PC-9 (cell line): ENCODE results near the gene ZDHHC14. TPM values are rescaled to one million over a fixed set of nuclear protein-coding genes. Genes with fewer than 3 reads are reported as not detected.

ENCODE experiments used
- BruUV-seq: library from RNA; stranded (reverse); fragments of 400-500 nt; replicated peaks from 2 replicates; lab custom pipeline; 2021; lab: Mats Ljungman, UMichigan
- CTCF ChIA-PET: fragments of 300-600 bp; sonication (Branson Sonifier 250); formaldehyde crosslinking; loops from one replicate; lab custom pipeline; 2022; ENCODE audit warnings: antibody characterized with exemption; lab: Charles Lee
- POLR2A ChIA-PET: fragments of 300-600 bp; sonication (Branson Sonifier 250); formaldehyde crosslinking; loops from one replicate; lab custom pipeline; 2022; ENCODE audit warnings: antibody characterized with exemption; ENCODE audit not compliant: unreplicated experiment; lab: Charles Lee
- DNase-seq, 2 experiments: peaks; one replicate each; pipeline versions ENCODE4 v3.0.0 to v3.0.0-alpha.2; 2015 to 2022; ENCODE audit warnings: mixed read lengths in 1 of 2
- H2AFZ ChIP-seq: fragments of 200-600 bp; sonication (generic); 2 replicates; pipeline ENCODE4 v1.8.1; 2017; ENCODE audit warnings: antibody characterized with exemption
- H3F3A ChIP-seq: fragments of 200-600 bp; sonication (generic); 2 replicates; pipeline ENCODE4 v1.8.1; 2017; ENCODE audit warnings: antibody characterized with exemption, mild to moderate bottlenecking, low read depth; ENCODE audit not compliant: insufficient read depth
- H3K27ac ChIP-seq: fragments of 200-600 bp; sonication (generic); 2 replicates; pipeline ENCODE4 v1.6.1; 2016; ENCODE audit warnings: mixed run types
- H3K27me3 ChIP-seq: fragments of 200-600 bp; sonication (generic); 2 replicates; pipeline ENCODE4 v1.6.1; 2016; ENCODE audit warnings: low read depth, mixed run types; ENCODE audit not compliant: insufficient read depth
- H3K36me3 ChIP-seq: fragments of 200-600 bp; sonication (generic); 2 replicates; pipeline ENCODE4 v1.6.1; 2016; ENCODE audit warnings: low read depth, mixed run types
- H3K4me1 ChIP-seq: fragments of 200-600 bp; sonication (generic); replicated peaks from 2 replicates; pipeline ENCODE4 v1.6.1; 2016; ENCODE audit warnings: mixed run types; ENCODE audit not compliant: insufficient read depth
- H3K4me2 ChIP-seq: fragments of 200-600 bp; sonication (generic); 2 replicates; pipeline ENCODE4 v1.6.1; 2017; ENCODE audit warnings: mixed run types
- H3K4me3 ChIP-seq: fragments of 200-600 bp; sonication (generic); 2 replicates; pipeline ENCODE4 v1.6.1; 2016; ENCODE audit warnings: mixed run types
- H3K79me2 ChIP-seq: fragments of 200-600 bp; sonication (generic); 2 replicates; pipeline ENCODE4 v1.6.1; 2017; ENCODE audit warnings: low read depth, mixed run types
- H3K9me2 ChIP-seq: fragments of 200-600 bp; sonication (generic); 2 replicates; pipeline ENCODE4 v1.8.1; 2017; ENCODE audit warnings: mild to moderate bottlenecking; ENCODE audit not compliant: insufficient read depth
- H3K9me3 ChIP-seq: fragments of 200-600 bp; sonication (generic); 2 replicates; pipeline ENCODE4 v1.8.1; 2016; ENCODE audit warnings: low read depth; ENCODE audit not compliant: insufficient read depth
- H4K20me1 ChIP-seq: fragments of 200-600 bp; sonication (generic); 2 replicates; pipeline ENCODE4 v1.8.1; 2017; ENCODE audit not compliant: insufficient read depth
- CTCF ChIP-seq: fragments of 200-600 bp; sonication (generic); conservative IDR thresholded peaks from 2 replicates; pipeline ENCODE4 v1.6.1; 2017; ENCODE audit warnings: mixed run types, antibody characterized with exemption, mild to moderate bottlenecking, moderate library complexity
- EZH2 ChIP-seq: fragments of 200-600 bp; sonication (generic); IDR thresholded peaks from 2 replicates; pipeline ENCODE4 v1.8.0; 2017; ENCODE audit warnings: antibody characterized with exemption, low read depth
- intact Hi-C: fragments of 100-400 bp; cut with micrococcal nuclease; formaldehyde crosslinking; loops from one replicate; pipeline ENCODE4 v1.10.0; 2022; ENCODE audit not compliant: unreplicated experiment
- total RNA-seq: library from RNA; stranded (reverse); gene quantifications from 2 replicates; pipeline ENCODE4 v1.2.3, GENCODE V29; 2021

ZDHHC14 gene
- total RNA-seq, 1 experiment from 2014 or later = 5.6 TPM

- Histone ChIP-seq H3K79me2 (peaks cover 7% of the 10 kb centered on the region; the same call in 1 of the 2 replicates), H3K4me1 (peaks cover 34% of the 10 kb centered on the region), H3K36me3 (no peaks in the 10 kb centered on the region), H3K9me3 (no peaks in the 10 kb centered on the region), H3F3A (peaks cover 21% of the 10 kb centered on the region), H3K9me2 (no peaks in the 10 kb centered on the region), H3K4me3 (no peak overlapping the region), H2AFZ (no peak overlapping the region), H3K27ac (no peak overlapping the region), H3K4me2 (no peak overlapping the region), H4K20me1 (no peaks in the 10 kb centered on the region), H3K27me3 (no peaks in the 10 kb centered on the region)
- TF ChIP-seq EZH2 (no peak), CTCF (no peak)
- CTCF ChIA-PET = no interaction called here
- no TSS peak for BruUV-seq
- POLR2A ChIA-PET = no interaction called here
- intact Hi-C loops = no loop called here
- DNase-seq = no peak
These were observed 158.4 kb downstream of the ZDHHC14 start for GRCh38 chr6:157539421-157539822.

- Histone ChIP-seq H2AFZ (no peak overlapping the region), H3K9me3 (no peaks in the 10 kb centered on the region), H3K36me3 (no peaks in the 10 kb centered on the region), H3K9me2 (no peaks in the 10 kb centered on the region), H3K4me1 (peaks cover 27% of the 10 kb centered on the region), H3K4me3 (no peak overlapping the region), H3K79me2 (peaks cover 7% of the 10 kb centered on the region; the same call in 1 of the 2 replicates), H3K4me2 (no peak overlapping the region), H3F3A (peaks cover 14% of the 10 kb centered on the region), H3K27me3 (no peaks in the 10 kb centered on the region), H4K20me1 (no peaks in the 10 kb centered on the region), H3K27ac (no peak overlapping the region)
- no TSS peak for BruUV-seq
- no peak for TF ChIP-seq EZH2
- no peak for TF ChIP-seq CTCF
- POLR2A ChIA-PET = no interaction called here
- CTCF ChIA-PET = no interaction called here
- no peak for DNase-seq
- intact Hi-C loops = no loop called here
These were observed 159.1 kb downstream of the ZDHHC14 start for GRCh38 chr6:157539900-157540752.

GRCh38 chr6:157541618-157542413, 160.8 kb downstream of the ZDHHC14 start:
- TF ChIP-seq CTCF = no peak
- peaks cover 14% of the 10 kb centered on the region for H3K4me1 ChIP-seq
- no TSS peak for BruUV-seq
- intact Hi-C loops = no loop called here
- no peak overlapping the region for H3K27ac ChIP-seq
- H3K9me2 ChIP-seq = no peaks in the 10 kb centered on the region
- no peaks in the 10 kb centered on the region for H3F3A ChIP-seq
- H3K79me2 ChIP-seq = peaks cover 7% of the 10 kb centered on the region; the same call in 1 of the 2 replicates
- no peaks in the 10 kb centered on the region for H3K27me3 ChIP-seq
- H3K9me3 ChIP-seq = no peaks in the 10 kb centered on the region
- ChIA-PET CTCF (no interaction called here), POLR2A (no interaction called here)
- no peak overlapping the region for H3K4me3 ChIP-seq
- H2AFZ ChIP-seq = no peak overlapping the region
- no peaks in the 10 kb centered on the region for H3K36me3 ChIP-seq
- no peak overlapping the region for H3K4me2 ChIP-seq
- no peak for DNase-seq
- H4K20me1 ChIP-seq = no peaks in the 10 kb centered on the region
